ENCODE measurements around the gene DHFR2.
"Not testable (repeated sequence)": the region's sequence is repeated elsewhere in the genome, so short reads cannot be mapped to it uniquely, and the experiment has no call there.

DHFR2 gene

DNA sequence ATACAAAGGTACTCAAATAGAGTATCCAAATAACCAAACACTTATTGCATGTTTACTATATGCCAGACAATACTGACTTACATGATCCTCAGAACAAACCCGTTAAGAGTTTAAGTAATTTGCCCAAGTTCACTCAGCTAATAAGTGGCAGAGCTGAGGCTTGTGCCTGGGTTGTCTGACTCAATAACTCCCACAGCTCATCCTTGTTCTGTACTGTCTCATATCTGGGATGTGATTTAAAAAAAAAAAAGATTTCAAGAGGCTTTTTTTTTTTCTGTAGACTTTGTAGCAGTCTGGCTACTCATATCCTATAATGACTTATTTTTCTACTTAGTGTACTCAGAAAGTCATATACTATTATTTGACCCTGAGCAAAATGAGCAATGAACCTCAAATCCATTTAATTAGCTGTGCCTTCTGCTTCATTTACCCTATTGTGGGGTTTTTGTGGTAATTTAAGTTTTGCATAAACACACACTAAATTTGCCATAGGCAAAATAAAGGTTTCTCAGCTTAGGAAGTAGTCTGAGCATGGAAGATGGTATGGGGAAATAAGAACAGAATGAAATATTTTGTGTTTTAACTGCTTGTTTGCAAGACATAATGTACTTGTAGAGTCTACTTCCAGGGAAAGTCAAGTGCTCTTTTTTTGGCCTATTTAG, 3.2 kb upstream of the DHFR2 start:
- no peak for DNase-seq (ENCODE audit: low read depth in 2 of 3, low spot score in 1 of 3)

- no peak for DNase-seq (ENCODE audit: low read depth in 2 of 3, low spot score in 1 of 3)
Observed at GRCh38 chr3:94065122-94065521, 2.4 kb upstream of the DHFR2 start.

DNA sequence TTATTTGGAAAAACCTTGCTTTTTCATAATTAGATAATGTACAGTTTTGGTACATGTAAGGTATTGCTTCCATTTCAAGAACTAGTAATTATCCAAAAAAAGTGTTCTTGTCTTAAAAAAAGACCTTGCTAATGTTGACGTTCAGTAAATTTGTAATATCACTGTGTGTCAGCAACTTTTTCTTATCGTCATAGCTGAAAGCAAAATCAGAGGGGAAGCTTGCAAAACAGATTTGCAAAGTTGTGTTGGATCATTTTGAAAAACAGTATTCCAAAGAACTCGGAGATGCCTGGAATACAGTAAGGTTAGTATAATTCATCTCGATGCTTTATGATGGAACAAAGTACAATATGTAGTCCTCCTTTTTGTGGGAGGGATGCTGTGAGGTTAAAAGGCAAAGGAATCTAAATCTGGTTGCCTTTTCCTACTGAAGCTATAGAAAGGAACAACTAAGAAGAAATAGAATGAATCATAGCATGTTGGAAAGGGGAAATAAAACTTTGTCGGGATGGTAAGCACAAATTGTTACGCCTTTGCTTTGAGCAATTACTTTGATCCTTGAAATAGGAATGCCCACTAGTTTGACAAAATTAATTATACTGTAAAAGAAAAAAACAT, 1.6 kb upstream of the DHFR2 start:
- DNase-seq (ENCODE audit: low read depth in 2 of 3, low spot score in 1 of 3) = no peak

GRCh38 chr3:94063496-94064119, 892 bp upstream of the DHFR2 start:
- no peak for DNase-seq (ENCODE audit: low read depth in 2 of 3, low spot score in 1 of 3)

- DNase-seq (ENCODE audit: low read depth in 2 of 3, low spot score in 1 of 3) = no peak
Observed at GRCh38 chr3:94061297-94061696, 1.4 kb downstream of the DHFR2 start.

- DNase-seq (ENCODE audit: low read depth in 2 of 3, low spot score in 1 of 3) = no peak
Observed at GRCh38 chr3:94050546-94050945, 12.2 kb downstream of the DHFR2 start.

- no peak for DNase-seq (ENCODE audit: low read depth in 2 of 3, low spot score in 1 of 3)
Observed at GRCh38 chr3:94049267-94049666, 13.4 kb downstream of the DHFR2 start.

- no peak for DNase-seq (ENCODE audit: low read depth in 2 of 3, low spot score in 1 of 3)
Observed at GRCh38 chr3:94046533-94046932, 16.2 kb downstream of the DHFR2 start.

DNA sequence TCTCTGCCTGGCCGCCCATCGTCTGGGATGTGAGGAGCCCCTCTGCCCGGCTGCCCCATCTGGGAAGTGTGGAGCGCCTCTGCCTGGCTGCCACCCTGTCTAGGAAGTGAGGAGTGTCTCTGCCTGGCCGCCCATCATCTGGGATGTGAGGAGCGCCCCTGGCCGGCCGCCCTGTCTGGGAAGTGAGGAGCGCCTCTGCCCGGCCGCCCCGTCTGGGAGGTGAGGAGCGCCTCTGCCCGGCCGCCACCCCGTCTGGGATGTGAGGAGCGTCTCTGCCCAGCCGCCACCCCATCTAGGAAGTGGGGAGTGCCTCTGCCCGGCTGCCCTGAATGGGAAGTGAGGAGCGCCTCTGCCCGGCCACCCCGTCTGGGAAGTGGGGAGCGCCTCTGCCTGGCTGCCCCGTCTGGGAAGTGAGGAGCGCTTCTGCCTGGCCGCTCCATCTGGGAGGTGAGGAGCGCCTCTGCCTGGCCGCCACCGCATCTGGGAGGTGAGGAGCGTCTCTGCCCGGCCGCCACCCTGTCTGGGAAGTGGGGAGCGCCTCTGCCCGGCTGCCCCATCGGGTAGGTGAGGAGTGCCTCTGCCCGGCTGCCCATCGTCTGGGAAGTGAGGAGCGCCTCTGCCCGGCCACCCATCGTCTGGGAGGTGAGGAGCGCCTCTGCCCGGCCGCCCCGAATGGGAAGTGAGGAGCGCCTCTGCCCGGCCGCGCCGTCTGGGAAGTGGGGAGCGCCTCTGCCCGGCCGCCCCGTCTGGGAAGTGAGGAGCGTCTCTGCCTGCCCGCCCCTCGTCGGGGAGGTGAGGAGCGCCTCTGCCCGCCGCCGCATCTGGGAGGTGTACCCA, 18.4 kb downstream of the DHFR2 start:
- not testable (repeated sequence) for DNase-seq (ENCODE audit: low read depth in 2 of 3, low spot score in 1 of 3)

- DNase-seq (ENCODE audit: low read depth in 2 of 3, low spot score in 1 of 3) = no peak
Observed at GRCh38 chr3:94043285-94043684, 19.4 kb downstream of the DHFR2 start.

GRCh38 chr3:94036909-94037507, 25.7 kb downstream of the DHFR2 start:
- DNase-seq (ENCODE audit: low read depth in 2 of 3, low spot score in 1 of 3) = no peak

DNA sequence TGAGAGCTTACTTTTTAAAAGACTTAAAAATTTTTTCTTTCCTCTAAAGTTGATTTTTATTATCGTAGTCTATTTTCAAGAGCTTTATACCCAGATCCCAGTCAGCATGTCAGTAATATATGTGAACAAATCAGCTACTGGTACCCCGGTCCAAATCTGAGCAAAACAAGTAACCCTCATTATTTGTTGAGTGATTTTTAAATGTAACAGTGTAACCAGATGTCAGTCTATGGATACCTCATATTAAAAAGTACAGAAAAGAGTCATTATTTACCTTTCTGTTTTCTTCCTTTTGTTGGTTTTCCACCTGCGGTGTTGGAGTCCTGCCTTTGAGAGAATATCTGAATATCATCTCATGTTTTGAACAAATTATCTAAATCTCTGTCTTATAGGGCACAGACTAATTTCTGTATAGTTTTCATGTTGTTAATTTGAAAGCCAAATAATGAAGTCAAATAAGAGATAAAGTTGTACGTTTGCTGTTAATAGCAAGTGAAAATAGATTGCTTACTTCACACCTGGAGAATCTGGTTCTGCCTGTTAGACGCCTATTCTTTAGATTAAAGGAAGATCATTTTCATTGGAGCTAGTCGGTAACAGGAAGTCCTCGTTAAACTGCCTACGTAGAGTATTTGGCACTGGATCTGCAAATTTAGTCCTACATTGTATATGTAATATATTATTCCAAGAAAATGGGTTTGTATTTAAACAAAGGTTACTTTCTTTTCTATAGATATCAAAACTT, 34.5 kb downstream of the DHFR2 start, which contains the start of gene STX19:
Gene STX19 (minus strand): TSS at position 505 of the 745 bp plus-strand sequence. CDS start 13,328 bp downstream, outside the sequence.
- no peak for DNase-seq (ENCODE audit: low read depth in 2 of 3, low spot score in 1 of 3)

DNA sequence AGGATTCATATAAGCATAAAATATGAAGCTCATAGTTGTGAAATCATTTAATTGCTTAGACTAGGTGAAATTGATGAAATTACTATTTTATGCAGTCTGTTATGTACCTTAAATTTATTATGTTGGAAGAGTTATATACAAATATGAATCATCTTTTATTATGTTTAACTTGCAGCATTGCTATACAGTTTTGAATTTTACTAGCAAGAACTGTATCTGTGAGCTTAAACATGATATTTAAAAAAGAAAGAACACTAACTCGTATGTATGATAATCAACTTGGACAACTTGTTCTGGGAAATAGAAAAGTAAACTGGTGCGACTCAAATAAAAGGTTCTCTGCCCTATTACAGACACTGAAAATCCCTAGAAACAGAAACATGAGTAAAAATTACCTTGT, 36.1 kb downstream of the DHFR2 start:
- no peak for DNase-seq (ENCODE audit: low read depth in 2 of 3, low spot score in 1 of 3)

GRCh38 chr3:94024385-94024784, 38.3 kb downstream of the DHFR2 start:
- no peak for DNase-seq (ENCODE audit: low read depth in 2 of 3, low spot score in 1 of 3)

DNA sequence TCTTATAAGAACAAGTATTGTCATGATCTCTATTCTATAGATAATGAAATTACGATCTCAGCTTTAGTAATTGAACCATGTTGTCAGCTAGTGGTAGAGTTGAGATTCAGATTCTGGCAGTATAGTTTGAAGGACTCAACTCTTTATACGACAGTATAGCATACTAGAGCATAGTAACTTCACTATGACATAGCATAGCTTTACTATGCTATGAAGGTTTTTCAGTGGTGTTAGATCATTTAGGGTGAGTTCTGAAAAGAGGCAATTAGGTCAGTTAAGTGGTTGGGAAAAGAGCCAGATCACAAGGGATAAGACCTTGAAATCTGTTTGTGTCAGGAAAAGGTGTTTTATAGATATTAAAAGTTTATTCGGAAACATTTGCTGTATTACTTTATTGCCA, 42.4 kb downstream of the DHFR2 start:
- DNase-seq (ENCODE audit: low read depth in 2 of 3, low spot score in 1 of 3) = no peak

GRCh38 chr3:94019659-94020058, 43.1 kb downstream of the DHFR2 start:
- DNase-seq (ENCODE audit: low read depth in 2 of 3, low spot score in 1 of 3) = no peak

DNA sequence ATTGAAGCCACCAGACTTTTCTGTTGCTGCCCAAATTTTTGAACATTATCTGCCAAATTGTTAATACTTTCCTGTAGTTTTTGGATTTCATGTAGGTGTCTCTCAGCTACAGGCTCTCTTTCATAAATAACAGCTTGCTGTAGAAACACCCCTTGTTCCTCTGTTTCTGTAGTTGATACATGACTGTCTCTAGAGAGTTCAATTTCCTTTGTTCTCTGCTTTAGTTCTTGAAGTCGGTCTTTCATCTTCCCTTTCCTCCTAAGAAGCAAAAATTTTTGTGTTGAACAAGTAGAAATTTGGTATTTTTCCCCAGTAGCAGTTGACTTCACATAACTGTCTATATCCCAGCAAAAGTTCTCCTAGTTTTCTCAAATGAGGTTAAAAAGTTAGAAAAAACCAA, 47.7 kb downstream of the DHFR2 start:
- no peak for DNase-seq (ENCODE audit: low read depth in 2 of 3, low spot score in 1 of 3)

GRCh38 chr3:94012185-94012584, 50.5 kb downstream of the DHFR2 start:
- DNase-seq (ENCODE audit: low read depth in 2 of 3, low spot score in 1 of 3) = no peak

DNA sequence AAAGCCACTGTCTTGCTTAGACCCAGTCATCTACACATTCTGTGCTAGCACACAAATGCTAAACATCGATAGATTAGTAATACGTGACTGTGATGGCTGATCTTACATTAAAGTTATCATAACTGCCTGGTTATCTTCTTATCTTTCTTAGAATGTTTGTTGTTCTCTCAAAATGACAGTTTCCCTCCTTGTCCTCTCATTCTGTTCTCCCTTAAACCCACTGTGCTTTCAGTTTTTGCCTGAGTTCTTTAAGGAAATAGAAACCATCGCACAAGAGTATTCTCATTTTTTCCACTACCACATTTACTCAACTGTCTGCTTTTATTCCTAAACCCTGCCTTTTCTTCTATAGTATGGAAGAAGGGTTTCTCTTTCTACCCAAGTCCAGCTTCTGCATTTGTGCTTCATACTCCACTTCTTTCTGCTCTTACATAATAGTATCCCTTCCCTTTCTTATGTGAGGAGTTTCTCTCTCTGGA, 51.4 kb downstream of the DHFR2 start:
- DNase-seq (ENCODE audit: low read depth in 2 of 3, low spot score in 1 of 3) = peak in 1 of 3 donors; percentile 2

DNA sequence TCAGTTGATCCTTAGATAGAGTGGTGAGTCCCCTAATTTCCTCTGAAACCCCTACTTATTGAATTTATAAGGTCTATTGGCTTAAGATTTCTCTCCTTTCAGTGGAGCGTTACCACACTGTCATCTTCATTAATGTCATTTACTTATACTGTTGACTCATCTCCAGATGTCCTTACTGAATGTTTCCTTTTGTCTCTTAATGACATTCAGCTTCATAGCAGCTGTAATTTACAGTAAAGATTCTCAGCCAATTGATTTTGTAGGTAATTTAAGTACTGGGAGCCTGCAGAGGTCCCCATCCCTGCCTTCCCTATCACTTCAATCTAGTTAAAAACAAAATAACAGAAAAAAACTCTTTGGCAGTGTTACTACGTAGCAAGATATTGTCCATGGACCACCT, 53.1 kb downstream of the DHFR2 start:
- DNase-seq (ENCODE audit: low read depth in 2 of 3, low spot score in 1 of 3) = no peak
